Fibroblast of villous mesenchyme (primary cell): ENCODE measurements around the gene ACOT6. TPM values are rescaled to one million over a fixed set of nuclear protein-coding genes. Genes with fewer than 3 reads are reported as not detected.

Experiments used
- DNase-seq: peaks from one replicate; pipeline ENCODE4 v3.0.0-alpha.2; 2010; ENCODE audit warnings: low read depth
- H3K4me3 ChIP-seq: 2 replicates; pipeline ENCODE4 v1.5.1; 2011; ENCODE audit warnings: low read depth, mild to moderate bottlenecking, low read length
- small RNA-seq: library from RNA; depleted of rRNA; stranded (forward); fragments of <200 nt; gene quantifications from one replicate; pipeline ENCODE3, GENCODE V24; 2012
- total RNA-seq: library from RNA; depleted of rRNA; stranded (reverse); fragments of >200 nt; gene quantifications from 2 replicates; pipeline ENCODE4 v1.2.3, GENCODE V29; 2012
- TF ChIP-seq, protein P1 (sequence below): IDR thresholded peaks from 2 replicates; pipeline ENCODE4 v1.5.1; 2012; ENCODE audit warnings: low read depth, mild to moderate bottlenecking, low read length; ENCODE audit not compliant: insufficient read depth

The ACOT6 gene
- total RNA-seq, 1 donor: under 0.01 TPM

DNA sequence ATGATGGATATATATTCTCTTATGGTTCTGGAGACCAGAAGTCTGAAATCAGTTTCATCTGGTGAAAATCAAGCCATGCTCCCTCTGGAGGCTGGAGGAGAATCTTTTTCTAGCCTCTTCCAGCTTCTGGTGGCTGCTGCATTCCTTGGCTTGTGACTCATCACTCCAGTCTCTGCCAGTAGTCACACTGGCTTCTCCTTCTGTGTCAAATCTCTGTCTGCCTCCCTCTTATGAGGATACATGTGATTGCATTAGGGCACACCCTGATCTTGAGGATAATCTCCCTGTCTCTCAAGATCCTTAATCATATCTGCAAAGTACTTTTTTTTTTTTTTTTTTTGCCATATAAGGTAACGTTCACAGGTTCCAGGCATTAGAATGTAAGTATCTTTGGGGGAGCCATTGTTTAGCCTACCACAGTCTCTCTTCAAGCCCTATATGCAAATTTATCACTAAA lies 50.2 kb downstream of the ACOT6 start:
- peak; percentile 89 for DNase-seq
- H3K4me3 ChIP-seq: no peak overlapping the region
- TF ChIP-seq, protein P1, sequence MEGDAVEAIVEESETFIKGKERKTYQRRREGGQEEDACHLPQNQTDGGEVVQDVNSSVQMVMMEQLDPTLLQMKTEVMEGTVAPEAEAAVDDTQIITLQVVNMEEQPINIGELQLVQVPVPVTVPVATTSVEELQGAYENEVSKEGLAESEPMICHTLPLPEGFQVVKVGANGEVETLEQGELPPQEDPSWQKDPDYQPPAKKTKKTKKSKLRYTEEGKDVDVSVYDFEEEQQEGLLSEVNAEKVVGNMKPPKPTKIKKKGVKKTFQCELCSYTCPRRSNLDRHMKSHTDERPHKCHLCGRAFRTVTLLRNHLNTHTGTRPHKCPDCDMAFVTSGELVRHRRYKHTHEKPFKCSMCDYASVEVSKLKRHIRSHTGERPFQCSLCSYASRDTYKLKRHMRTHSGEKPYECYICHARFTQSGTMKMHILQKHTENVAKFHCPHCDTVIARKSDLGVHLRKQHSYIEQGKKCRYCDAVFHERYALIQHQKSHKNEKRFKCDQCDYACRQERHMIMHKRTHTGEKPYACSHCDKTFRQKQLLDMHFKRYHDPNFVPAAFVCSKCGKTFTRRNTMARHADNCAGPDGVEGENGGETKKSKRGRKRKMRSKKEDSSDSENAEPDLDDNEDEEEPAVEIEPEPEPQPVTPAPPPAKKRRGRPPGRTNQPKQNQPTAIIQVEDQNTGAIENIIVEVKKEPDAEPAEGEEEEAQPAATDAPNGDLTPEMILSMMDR: peak; percentile 74

DNA sequence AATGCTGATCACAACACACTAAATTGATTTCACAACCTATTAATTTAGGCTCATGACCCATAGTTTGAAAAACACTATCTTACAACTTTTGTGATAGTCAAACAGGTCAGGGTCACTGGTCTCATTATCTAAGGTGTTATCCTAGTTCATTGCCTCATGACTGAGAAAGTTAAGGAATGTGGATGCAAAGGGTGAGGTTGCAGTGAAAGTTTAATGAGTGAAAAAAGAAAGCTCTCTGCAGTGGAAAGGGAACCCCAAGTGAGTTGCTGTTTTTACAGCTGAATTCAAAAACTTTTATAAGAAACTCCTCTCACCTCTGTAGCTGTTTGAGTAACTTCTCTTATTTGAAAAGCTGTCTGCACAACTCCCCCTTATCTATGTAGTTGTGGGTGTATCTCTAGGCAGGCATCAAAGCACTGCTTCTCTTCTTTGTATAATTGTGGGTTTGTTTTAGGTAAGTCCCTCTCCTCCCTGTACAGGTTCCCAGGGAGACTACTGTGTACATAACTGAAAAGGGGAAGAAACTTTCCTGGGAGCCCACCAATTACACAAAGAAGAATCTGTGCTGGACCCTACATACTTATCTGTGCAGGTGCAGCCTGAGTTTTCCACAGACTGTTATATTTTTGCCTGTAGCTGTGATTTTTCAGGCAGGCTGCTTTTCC lies 51.4 kb downstream of the ACOT6 start:
- H3K4me3 ChIP-seq: no peak overlapping the region
- TF ChIP-seq, protein P1: no peak
- no peak for DNase-seq

- TF ChIP-seq, protein P1: no peak
These were observed 52.8 kb downstream of the ACOT6 start for GRCh38 chr14:73665130-73665529.

GRCh38 chr14:73666583-73666982 lies 54.3 kb downstream of the ACOT6 start:
- no peak overlapping the region for H3K4me3 ChIP-seq
- no peak for DNase-seq
- TF ChIP-seq, protein P1: no peak

More at GRCh38 chr14:73665130-73665529, 52.8 kb downstream of the ACOT6 start:
- DNase-seq: no peak
- H3K4me3 ChIP-seq: no peak overlapping the region

GRCh38 chr14:73667854-73668253 lies 55.5 kb downstream of the ACOT6 start:
- DNase-seq: no peak
- H3K4me3 ChIP-seq: no peak overlapping the region
- TF ChIP-seq, protein P1: no peak

Small RNA genes lying within 50 kb of the gene (small RNA-seq; reads per million reads assigned to genes)
- gene RNU6-240P: not detected

Other genes with a start within 250 kb of the ACOT6 start
- 35.1 and 35.4 TPM in 2 replicates for gene NUMB, start 154.0 kb upstream of the ACOT6 start, total RNA-seq
- gene RIOX1, start 121.6 kb upstream of the ACOT6 start, total RNA-seq: 19.9 and 20.0 TPM in 2 replicates
- under 0.01 and 13.2 TPM in 2 replicates for gene ACOT1, start 75.4 kb upstream of the ACOT6 start, total RNA-seq
- gene HEATR4, start 53.6 kb upstream of the ACOT6 start, total RNA-seq: under 0.01 TPM in 1 of 2 replicates, not detected in the other
- 26.8 and 48.0 TPM in 2 replicates for gene ACOT2, start 43.3 kb upstream of the ACOT6 start, total RNA-seq
- 0.64 and 1.7 TPM in 2 replicates for gene ACOT4, start 20.6 kb upstream of the ACOT6 start, total RNA-seq
- 9.0 and 9.9 TPM in 2 replicates for gene DNAL1, start 32.5 kb downstream of the ACOT6 start, total RNA-seq
- gene PNMA1, start 101.9 kb downstream of the ACOT6 start, total RNA-seq: 29.6 and 31.1 TPM in 2 replicates
- 4.8 and 5.6 TPM in 2 replicates for gene PTGR2, start 239.3 kb downstream of the ACOT6 start, total RNA-seq